Stimulated activated CD8-positive, alpha-beta memory T cell treated with anti-CD3 and anti-CD28 coated beads, Interleukin-15, amount 100 ng/mL, for 24 hours (primary cell): Measurements from ENCODE around the gene CPA5.

Experiments
- DNase-seq: peaks from one replicate; pipeline ENCODE4 v3.0.0-alpha.2; 2020; ENCODE audit warnings: low read depth

The CPA5 gene

DNA sequence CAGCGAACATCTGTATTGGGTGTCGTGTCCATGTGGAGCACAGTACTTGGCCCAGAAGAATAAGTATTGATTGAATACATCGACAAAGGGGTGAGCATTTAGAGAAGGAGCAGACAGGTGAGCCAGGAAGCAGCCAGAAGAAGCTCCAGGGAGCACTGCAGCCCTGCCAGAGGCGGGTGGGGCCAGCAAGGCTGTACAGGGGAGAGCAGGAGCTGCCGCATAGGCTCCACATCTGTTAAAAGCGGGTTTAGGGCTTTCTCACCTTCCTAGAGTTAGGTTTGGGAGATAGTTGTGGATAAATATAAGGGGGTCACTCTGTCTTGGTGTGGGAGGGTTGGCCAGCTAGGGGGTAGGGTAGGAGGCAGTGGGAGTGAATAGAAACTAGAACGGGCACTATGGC, 34.4 kb downstream of the CPA5 start:
- no peak for DNase-seq

DNA sequence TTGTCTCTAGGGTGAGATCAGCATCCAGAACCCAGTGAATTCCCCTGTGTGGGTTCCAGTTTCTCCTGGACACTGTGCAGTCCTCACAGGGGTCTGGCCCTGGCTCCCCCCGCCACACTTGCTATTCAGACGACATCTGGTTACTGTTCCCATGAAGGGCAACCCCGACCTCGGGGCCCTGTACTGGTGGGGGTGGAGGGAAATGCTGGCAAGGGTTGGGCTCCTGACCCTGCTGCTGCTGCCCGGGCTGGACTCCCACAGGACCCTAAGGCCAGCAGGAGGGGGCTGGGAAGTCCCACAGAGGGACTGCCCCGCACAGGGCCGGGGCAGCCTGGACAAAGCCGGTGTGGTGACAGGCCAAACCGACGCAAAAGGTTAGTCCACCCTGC, 34.9 kb downstream of the CPA5 start:
- no peak for DNase-seq

DNA sequence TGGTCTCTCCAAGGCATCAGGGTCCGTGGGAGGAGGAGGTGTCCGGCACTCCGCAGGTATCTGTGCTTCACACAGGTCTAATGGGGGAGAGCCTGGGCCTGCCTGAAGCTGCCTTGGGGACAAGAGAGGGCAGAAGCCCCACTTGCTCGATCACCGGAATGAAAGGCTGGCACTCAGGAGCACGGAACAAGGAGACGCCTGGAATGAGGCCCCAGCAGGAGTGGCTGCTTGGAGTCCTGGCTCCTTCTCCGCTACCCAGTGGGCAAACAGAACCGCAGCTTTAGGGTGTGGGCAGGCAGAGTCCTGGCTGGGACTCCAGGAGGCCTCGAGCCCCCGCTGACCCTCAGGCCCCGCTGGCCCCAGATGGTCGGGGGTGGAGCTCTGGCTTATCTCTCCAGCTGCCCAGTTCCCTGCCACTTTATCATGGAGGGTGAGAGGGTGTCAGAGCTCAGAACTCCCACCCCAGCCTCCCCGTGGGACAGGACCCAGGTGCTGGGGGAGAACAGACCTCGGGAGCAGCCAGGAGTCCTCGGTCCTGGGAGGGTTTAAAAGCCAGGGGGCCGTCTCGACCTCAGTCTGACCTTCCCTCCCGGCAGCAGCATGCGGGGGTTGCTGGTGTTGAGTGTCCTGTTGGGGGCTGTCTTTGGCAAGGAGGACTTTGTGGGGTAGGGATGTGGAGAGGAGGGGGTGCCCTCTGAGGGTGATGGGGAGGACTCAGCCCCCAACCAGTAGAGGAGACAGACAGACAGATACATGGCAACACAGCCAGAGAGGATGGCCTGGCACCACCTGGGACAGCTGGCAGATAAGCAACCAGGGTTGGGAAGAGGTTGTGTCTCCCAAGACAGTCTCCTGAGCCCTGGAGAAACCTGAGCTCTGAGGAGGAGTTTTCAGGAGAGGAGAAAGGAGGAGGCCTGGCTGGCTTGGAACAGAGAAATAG, 35.6 kb downstream of the CPA5 start, which contains the start of gene CPA1:
Gene CPA1, plus strand, starts transcription at position 574 of the 940 bp plus-strand sequence. Its CDS starts 27 bp downstream, at position 601.
- no peak for DNase-seq

DNA sequence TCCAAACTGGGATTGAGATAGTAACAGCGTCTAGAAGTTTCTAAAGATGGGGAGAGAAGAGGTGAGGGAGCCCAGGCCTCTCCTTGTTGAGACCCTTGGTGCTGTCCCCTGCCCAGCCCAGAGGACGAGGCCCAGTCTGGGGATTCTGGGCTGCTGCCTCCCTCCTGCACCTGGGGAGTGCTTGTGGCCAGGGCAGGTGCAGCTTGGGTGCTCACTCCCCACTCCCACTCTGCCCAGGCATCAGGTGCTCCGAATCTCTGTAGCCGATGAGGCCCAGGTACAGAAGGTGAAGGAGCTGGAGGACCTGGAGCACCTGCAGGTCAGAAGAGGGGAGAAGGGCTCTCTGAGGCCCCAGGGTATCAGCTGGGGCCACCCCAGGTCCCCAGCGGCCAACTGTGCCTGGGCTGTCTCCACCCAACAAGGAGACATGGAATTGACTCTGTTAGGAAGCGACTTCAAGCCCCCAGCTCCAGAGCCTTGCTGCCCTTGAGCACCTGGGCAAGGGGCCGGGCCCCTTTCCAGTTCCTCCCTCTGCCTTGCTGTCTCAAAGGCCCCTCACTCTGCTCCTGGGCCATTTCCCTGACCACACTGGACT, 36.3 kb downstream of the CPA5 start:
- no peak for DNase-seq

DNA sequence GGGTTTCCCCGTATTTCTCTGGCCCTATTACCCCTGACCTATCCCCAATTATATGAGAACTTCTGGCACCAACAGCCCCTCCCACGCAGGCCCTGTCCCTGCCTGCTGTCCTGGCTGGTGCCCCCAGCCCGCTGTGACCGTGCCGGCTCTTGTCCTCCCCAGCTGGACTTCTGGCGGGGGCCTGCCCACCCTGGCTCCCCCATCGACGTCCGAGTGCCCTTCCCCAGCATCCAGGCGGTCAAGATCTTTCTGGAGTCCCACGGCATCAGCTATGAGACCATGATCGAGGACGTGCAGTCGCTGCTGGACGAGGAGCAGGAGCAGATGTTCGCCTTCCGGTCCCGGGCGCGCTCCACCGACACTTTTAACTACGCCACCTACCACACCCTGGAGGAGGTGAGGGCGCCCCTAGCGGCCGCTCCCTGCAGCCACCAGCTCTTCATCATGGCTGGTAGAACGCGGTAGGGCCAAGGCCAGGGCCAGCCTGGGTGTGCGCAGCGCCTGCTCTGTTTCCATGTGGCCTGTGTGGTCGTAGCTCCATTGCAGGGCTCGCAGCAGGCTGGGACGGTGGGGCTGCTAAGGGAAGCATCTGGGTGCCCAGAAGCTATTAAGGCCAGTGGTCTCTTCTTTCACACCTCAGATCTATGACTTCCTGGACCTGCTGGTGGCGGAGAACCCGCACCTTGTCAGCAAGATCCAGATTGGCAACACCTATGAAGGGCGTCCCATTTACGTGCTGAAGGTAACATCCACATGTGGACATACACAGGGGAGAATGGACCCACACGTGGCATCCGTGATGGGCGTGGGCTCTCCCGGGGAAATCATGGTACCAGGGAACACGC, 37.1 kb downstream of the CPA5 start:
- DNase-seq = no peak

DNA sequence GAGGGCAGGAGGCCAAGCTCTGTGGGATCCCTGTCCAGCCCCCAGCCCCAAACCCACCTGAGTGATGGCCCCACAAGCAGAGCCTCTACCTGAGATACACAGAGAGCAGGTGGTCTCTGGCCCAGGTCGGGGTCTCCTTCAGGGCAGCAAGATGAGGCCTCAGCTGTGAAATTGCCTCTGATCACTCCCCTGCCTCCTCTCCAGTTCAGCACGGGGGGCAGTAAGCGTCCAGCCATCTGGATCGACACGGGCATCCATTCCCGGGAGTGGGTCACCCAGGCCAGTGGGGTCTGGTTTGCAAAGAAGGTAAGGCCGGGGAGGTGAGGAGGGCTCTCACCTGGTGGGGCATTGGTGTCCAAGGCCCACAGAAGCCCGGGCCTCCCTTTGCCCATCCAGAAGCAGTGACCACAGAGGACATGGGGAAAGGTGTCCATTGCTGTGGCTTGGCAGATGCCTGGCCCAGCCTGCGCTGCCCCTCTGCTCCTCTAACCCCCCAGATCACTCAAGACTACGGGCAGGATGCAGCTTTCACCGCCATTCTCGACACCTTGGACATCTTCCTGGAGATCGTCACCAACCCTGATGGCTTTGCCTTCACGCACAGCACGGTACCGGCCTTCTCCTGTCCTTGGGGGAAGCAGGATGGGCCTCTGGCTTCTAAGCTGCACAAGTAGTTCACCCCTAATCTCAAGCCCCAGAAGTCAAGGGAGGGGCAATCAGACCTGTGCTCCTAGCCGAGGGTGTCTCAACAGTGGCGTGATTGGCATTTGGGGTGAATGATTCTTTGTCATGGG, 38.8 kb downstream of the CPA5 start:
- DNase-seq = no peak

DNA sequence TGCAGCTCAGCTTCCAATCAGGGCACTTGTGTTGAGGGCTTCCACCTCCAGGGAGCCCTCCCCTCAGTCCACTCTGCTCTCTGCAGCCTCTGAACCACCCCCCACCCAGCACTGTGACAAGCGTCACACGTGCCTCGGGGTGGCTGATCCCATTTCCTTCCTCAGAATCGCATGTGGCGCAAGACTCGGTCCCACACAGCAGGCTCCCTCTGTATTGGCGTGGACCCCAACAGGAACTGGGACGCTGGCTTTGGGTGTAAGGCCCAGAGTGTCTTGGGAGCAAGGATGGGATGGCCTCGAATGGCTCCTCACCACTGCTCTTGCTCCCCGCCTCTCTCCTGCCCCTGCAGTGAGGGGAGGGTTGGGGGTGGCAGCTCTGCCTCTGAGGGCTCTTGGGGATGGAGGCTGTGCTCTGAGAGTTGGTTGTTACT, 39.8 kb downstream of the CPA5 start:
- no peak for DNase-seq

DNA sequence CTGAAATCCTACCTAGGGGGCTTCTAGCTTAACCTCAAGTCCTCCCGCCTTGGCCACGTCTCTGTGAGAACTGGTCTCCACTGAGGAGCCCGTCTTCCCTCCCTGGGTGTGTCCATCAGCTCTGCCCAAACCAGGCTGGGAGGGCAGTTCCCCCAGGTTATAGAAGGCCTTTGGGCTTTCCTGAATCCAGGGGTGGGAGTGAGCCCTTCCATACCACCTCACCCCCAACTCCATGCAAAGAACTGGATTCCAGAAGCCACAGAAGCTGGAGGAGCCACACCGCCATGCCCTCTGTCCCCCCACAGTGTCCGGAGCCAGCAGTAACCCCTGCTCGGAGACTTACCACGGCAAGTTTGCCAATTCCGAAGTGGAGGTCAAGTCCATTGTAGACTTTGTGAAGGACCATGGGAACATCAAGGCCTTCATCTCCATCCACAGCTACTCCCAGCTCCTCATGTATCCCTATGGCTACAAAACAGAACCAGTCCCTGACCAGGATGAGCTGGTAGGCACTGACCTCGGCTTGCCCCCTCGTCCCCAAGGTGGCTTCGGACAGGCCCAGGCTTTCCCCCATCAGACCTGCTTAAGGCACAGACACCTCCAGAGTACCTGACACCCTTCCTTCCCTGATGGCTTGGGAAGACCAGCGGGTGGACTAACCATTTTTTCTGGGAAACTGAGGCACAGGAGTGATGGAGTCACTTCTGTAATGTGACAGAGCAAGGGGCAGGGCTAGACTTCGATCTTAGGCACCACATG, 40.4 kb downstream of the CPA5 start:
- no peak for DNase-seq

DNA sequence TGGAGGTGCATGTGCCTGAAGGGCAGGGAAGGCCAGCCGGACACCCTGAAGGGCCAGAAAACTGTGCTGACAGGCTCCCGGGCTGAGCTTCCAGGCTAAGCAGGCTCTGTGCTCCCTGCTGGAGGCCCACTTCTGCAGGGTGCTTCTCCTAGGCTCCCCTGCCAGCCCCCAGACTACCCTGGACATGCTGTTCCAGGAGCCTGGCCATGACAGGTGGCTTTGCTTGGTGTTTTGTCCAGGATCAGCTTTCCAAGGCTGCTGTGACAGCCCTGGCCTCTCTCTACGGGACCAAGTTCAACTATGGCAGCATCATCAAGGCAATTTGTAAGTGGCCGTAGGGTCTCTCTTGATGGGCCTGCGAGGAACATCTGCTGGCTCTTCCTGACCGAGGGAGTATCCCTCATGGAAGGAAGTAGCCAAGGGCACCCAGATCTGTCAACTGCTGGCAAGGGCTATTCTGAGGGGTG, 41.0 kb downstream of the CPA5 start:
- no peak for DNase-seq

DNA sequence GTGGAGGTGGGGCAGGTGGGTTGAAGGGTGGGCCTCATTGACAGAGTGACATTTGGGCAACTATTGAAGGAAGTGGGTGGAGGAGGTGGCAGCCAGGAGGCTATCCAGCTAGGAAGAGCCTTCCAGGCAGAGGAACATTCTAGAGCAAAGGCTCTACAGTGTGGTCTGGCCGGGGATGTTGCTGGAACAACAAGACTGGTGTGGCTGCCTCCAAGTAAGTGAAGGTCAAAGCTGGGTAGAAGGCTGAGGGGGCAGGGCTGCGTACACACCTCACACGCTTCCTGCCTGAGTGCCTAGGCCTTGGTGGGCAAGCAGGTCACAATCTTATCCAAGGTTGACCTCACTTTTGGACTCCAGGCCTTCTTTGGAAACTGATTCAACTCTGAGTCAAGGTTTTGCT, 42.3 kb downstream of the CPA5 start:
- no peak for DNase-seq

DNA sequence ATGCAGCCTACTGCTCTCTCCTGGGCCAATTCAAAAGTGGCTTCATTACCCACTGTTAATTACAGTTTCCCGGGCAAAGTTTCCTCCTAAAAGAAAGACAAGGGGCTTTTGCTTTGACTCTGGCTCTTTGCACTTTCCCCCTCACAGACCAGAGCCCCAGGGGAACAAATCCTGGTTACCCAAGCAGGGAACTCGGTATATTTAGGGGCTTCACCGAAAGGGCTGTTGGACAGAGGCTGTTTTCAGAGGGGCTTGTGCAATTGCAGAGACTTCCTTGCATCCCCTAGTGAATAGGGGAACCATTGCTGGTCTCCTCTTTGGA, 42.7 kb downstream of the CPA5 start:
- no peak for DNase-seq

DNA sequence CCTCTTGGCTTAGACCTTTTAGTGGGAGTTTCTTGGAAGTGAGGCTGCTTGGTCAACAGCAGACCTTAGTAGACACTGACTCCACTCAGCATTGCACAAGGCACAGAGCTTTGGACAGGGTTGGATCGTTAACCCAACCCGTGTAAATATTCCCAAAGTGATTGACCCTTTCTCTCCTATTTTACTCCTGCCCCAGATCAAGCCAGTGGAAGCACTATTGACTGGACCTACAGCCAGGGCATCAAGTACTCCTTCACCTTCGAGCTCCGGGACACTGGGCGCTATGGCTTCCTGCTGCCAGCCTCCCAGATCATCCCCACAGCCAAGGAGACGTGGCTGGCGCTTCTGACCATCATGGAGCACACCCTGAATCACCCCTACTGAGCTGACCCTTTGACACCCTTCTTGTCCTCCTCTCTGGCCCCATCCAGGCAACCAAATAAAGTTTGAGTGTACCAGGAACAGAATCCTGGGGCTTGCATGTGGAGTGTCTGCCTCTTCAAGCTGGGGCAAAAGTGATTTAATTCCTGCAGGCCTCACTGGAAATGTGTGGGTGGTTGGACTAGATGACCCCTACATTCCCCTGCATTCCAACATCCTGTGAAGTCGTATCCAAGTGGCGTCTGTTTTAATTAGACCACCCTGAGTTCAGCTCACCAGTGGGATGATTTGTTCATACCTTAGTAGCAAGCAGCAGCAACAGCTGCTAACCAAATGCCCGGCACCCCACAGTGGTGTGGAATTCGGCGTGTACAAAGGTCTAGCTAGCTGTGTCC, 43.2 kb downstream of the CPA5 start:
- DNase-seq = no peak

DNA sequence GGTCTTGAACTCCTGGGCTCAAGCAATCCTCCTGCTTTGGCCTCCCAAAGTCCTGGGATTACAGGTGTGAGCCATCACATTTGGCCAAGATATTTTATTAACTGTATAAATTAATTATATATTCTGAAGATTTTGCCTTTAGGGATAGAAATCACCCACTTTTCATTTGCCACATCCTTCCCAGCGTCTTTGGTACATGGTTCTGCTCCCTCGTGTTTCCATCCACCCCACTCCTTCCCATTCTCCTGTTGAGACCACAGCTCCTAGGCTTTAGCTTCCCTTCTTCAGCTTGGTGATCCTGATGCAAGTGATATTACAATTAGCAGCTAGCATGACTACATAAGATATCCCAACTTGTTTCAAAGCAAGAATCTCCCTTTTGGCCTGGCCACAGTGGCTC, 44.1 kb downstream of the CPA5 start:
- no peak for DNase-seq

DNA sequence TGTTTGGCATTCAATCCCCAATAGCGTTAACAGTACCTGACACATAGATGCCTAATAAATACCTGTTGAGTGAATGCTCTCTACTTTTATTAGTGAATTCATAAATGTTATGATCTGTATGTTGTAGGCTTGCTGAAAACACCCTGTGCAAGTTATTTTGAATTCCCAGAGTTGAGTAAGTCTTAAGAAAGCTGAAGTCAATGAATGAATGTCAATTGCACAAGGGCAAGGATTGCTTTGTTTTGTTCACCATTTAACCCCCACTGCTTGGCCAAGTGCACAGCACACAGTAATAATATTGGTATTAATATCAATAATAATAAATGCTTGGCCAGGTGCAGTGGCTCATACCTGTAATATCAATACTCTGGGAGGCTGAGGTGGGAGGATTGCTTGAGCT, 45.9 kb downstream of the CPA5 start:
- DNase-seq = no peak

DNA sequence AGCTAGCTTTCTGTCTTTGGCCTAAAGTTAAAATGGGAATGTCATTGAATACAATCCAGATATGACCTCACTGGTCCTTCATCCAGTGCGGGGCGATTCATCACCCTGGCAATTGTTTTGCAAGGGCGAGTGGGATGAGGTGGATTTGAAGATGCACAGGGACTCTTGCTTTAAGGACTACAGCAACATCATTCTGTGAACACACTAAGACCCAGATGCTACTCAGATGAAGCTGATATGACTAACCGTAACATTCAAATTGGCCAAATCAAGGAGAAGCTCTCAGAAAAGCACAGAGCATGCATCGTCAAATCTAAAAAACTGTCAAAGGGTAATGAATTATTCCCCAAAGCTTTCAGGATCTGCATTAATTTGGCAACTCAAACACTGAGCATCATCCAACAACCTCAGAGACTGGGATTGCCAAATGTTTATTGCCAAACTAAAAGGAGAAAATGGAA, 48.5 kb downstream of the CPA5 start:
- DNase-seq = no peak

DNA sequence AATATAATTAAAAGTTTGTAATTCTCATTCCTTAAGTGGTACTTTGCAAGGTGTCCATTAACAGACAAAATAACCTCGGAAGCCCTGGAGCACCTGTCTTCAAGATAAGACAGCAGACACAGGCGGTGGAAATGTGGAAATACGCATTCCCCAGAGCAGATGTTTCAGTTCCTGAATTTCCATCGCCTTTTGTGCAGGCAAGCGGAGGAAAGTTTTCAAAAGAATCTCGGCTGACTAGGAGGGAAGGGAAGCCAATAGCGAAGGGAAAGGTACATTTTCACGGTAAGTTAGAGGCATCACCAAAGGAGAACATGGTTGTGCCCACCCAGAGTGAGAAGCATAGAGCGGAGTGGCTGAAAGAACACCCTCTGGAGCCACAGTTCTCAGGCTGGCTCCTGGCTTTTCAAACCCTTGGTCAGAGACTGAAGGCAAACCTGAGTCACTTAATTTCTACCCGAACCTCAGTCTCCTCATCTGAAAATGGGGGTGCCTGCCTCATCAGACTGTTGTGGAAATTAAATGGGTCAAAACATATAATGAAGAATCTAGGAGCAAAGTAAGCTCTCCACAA, 49.3 kb downstream of the CPA5 start:
- DNase-seq = no peak

DNA sequence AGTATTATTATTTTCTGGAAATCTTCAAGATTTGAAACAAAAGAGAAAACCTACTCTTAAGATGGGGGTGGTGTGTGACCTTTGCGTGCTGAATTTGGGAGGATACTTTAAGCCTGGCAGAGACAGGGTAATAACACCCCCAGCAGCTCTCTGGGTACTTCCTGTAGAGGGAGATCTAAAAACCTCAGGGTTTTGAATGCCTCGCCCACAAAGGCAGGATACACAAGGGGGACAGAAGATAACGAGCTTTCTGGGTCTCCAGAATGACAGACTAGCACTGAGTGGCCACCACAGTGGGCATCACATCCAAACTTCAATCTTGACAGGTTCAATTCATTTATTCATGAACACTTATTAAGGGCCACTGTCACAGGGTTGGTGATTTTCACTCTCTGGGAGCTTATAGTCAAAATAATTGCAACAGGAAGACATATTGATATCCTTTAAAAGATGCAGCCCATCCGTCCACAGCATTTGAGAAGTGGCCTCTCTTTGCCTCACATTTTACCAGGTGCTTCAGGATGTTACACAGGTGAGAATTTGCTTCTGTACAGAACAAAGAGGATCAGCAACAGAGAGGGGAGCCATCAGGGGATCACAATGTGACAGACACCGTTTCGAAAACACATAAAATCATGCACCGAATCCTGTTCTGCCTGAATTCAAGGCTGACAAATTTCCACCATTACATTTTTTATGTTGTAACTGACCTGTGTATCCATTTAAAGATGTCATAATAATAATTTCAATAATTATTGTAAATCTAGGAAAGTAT, 50.0 kb downstream of the CPA5 start:
- no peak for DNase-seq

DNA sequence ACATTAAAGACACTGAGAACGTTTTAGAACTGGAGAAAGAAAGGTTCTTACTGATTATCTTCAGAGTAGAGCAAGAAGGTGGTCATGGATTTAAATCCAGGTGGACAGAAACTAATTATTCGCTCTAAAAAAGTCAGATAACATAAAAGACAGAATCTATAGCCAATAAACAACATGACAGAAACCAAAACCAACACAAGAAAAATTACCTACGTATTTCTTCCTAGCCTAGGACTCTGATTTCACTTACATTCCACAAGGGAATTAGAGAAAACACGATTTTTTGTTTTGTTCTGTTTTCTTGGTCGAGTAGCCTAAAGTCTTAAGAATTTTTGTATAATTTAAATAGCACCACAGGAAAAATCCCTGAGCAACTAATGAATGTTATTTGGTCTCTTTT, 50.8 kb downstream of the CPA5 start:
- DNase-seq = no peak

DNA sequence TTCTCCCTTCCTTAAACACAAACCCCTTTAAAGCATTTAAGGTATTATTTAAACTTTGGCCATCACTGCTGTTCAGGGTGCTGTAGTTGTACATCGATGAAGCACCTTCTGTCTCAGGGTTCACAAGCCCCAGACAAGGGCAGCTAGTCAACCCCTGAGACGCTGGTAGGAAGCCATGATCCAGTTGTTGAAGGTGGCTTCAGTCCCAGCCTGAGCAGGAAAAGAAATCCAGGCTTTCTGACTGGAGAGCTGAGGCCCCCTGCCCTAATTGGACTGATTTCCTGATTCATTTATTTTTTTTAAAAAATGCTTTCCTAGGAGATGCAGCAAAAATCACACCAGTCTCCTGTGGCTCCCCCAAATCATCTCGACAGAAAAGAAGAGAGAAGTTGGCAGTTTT, 51.5 kb downstream of the CPA5 start:
- DNase-seq = no peak
